OCI-LY3 (cell line): Measurements from ENCODE around the gene PYGB.

ENCODE experiments used
- H2AFZ ChIP-seq: fragments of 200-600, 300-600 bp; shearing (Covaris generic); 2 replicates; pipeline ENCODE4 v1.6.0; 2014; ENCODE audit warnings: antibody characterized with exemption, low read depth, low read length
- H3K27ac ChIP-seq: fragments of 200-600, 300-600 bp; sonication (generic); 2 replicates; pipeline ENCODE4 v1.5.1; 2014; ENCODE audit warnings: mild to moderate bottlenecking, low read length, moderate library complexity, mixed read lengths
- H3K27me3 ChIP-seq: fragments of 200-600, 300-600 bp; sonication (generic); 2 replicates; pipeline ENCODE4 v1.6.1; 2014; ENCODE audit warnings: low read depth, low read length, mixed read lengths
- H3K36me3 ChIP-seq: fragments of 200-600, 300-600 bp; sonication (generic); replicated peaks from 2 replicates; pipeline ENCODE3; 2014; ENCODE audit warnings: low read depth, low read length, mixed read lengths
- H3K4me1 ChIP-seq: fragments of 300-600, 200-600 bp; sonication (generic); 2 replicates; pipeline ENCODE4 v1.6.1; 2014; ENCODE audit warnings: low read length, mixed read lengths
- H3K4me2 ChIP-seq: fragments of 200-600, 300-600 bp; sonication (generic); 2 replicates; pipeline ENCODE4 v1.6.1; 2014; ENCODE audit warnings: low read length, mixed read lengths
- H3K4me3 ChIP-seq: fragments of 300-600, 200-600 bp; sonication (generic); 2 replicates; pipeline ENCODE4 v1.5.1; 2014; ENCODE audit warnings: antibody characterized with exemption, mild to moderate bottlenecking, low read length, moderate library complexity
- H3K79me2 ChIP-seq: fragments of 300-600, 200-600 bp; shearing (Covaris generic); 2 replicates; pipeline ENCODE4 v1.6.1; 2014; ENCODE audit warnings: mild to moderate bottlenecking, low read length, mixed read lengths
- H3K9ac ChIP-seq: fragments of 300-600, 200-600 bp; shearing (Covaris generic); 2 replicates; pipeline ENCODE4 v1.6.0; 2014; ENCODE audit warnings: mild to moderate bottlenecking, low read length, moderate library complexity
- H3K9me3 ChIP-seq: fragments of 200-600, 300-600 bp; shearing (Covaris generic); 2 replicates; pipeline ENCODE4 v1.6.1; 2014; ENCODE audit warnings: low read length, mixed read lengths; ENCODE audit not compliant: insufficient read depth
- H4K20me1 ChIP-seq: fragments of 200-600, 300-600 bp; sonication (generic); 2 replicates; pipeline ENCODE4 v1.6.1; 2016; ENCODE audit warnings: low read length, mixed read lengths; ENCODE audit not compliant: insufficient read depth
- CTCF ChIP-seq: fragments of 200-600, 300-600 bp; sonication (generic); IDR thresholded peaks from 2 replicates; pipeline ENCODE4 v1.5.1; 2014; ENCODE audit warnings: antibody characterized with exemption, low read length, low read depth
- EZH2phosphoT487 ChIP-seq: fragments of 200-600 bp; shearing (Covaris generic); IDR thresholded peaks from 2 replicates; pipeline ENCODE4 v1.6.1; 2018; ENCODE audit warnings: antibody characterized with exemption, mixed run types, low read depth

Gene PYGB

GRCh38 chr20:25203089-25203488 is 44.8 kb upstream of the PYGB start:
- H3K4me3 ChIP-seq: no peak overlapping the region
- H2AFZ ChIP-seq: no peak overlapping the region
- H3K36me3 ChIP-seq: peaks cover 6% of the 10 kb centered on the region
- H3K27ac ChIP-seq: no peak overlapping the region
- peaks cover 23% of the 10 kb centered on the region for H3K4me1 ChIP-seq
- peaks cover 21% of the 10 kb centered on the region for H4K20me1 ChIP-seq
- H3K79me2 ChIP-seq: peaks cover 45% of the 10 kb centered on the region
- H3K9me3 ChIP-seq: no peaks in the 10 kb centered on the region
- H3K9ac ChIP-seq: no peak overlapping the region
- TF ChIP-seq CTCF (no peak), EZH2phosphoT487 (no peak)
- H3K4me2 ChIP-seq: peak overlapping the region; percentile 66
- no peaks in the 10 kb centered on the region for H3K27me3 ChIP-seq

- TF ChIP-seq CTCF (no peak), EZH2phosphoT487 (no peak)
- H3K79me2 ChIP-seq: peaks cover 42% of the 10 kb centered on the region
- H3K4me1 ChIP-seq: peaks cover 23% of the 10 kb centered on the region
These were observed 44.0 kb upstream of the PYGB start for GRCh38 chr20:25203871-25204320.

GRCh38 chr20:25204550-25205276 is 43.2 kb upstream of the PYGB start:
- H2AFZ ChIP-seq: no peak overlapping the region
- TF ChIP-seq CTCF: no peak
- TF ChIP-seq EZH2phosphoT487: no peak
- no peak overlapping the region for H3K4me3 ChIP-seq
- no peak overlapping the region for H3K9ac ChIP-seq
- H3K9me3 ChIP-seq: no peaks in the 10 kb centered on the region
- H3K27ac ChIP-seq: peak overlapping the region; percentile 4; the same call in 1 of the 2 replicates
- H3K36me3 ChIP-seq: peaks cover 6% of the 10 kb centered on the region
- peaks cover 42% of the 10 kb centered on the region for H3K79me2 ChIP-seq
- peak overlapping the region; percentile 66 for H3K4me2 ChIP-seq
- peaks cover 23% of the 10 kb centered on the region for H3K4me1 ChIP-seq
- H3K27me3 ChIP-seq: no peaks in the 10 kb centered on the region
- H4K20me1 ChIP-seq: peaks cover 21% of the 10 kb centered on the region

More at GRCh38 chr20:25203871-25204320, 44.0 kb upstream of the PYGB start:
- peak overlapping the region; percentile 66 for H3K4me2 ChIP-seq
- H2AFZ ChIP-seq: no peak overlapping the region
- no peak overlapping the region for H3K9ac ChIP-seq
- no peaks in the 10 kb centered on the region for H3K27me3 ChIP-seq
- peak overlapping the region; percentile 36 for H3K4me3 ChIP-seq
- H4K20me1 ChIP-seq: peaks cover 21% of the 10 kb centered on the region
- H3K36me3 ChIP-seq: peaks cover 6% of the 10 kb centered on the region
- peak overlapping the region; percentile 21; the same call in 1 of the 2 replicates for H3K27ac ChIP-seq
- no peaks in the 10 kb centered on the region for H3K9me3 ChIP-seq

GRCh38 chr20:25205277-25206062 is 42.4 kb upstream of the PYGB start:
- Histone ChIP-seq H3K27ac (no peak overlapping the region), H3K4me2 (no peak overlapping the region), H2AFZ (no peak overlapping the region), H3K9ac (no peak overlapping the region), H4K20me1 (peaks cover 21% of the 10 kb centered on the region), H3K36me3 (peaks cover 6% of the 10 kb centered on the region), H3K4me3 (no peak overlapping the region), H3K4me1 (peaks cover 23% of the 10 kb centered on the region), H3K9me3 (no peaks in the 10 kb centered on the region), H3K79me2 (peaks cover 42% of the 10 kb centered on the region), H3K27me3 (no peaks in the 10 kb centered on the region)
- TF ChIP-seq EZH2phosphoT487 (no peak), CTCF (no peak)
